HepG2 (cell line): ENCODE measurements around the gene CPZ. TPM values are rescaled to one million over a fixed set of nuclear protein-coding genes. Genes with fewer than 3 reads are reported as not detected.
A peak's percentile ranks its signal among the peaks of the same experiment; 100 is the strongest.

ENCODE experiments used
- DMAP1 ChIP-seq: IDR thresholded peaks from 2 replicates; pipeline ENCODE4 v1.6.1; 2016
- EED ChIP-seq: sonication (generic); formaldehyde crosslinking; IDR thresholded peaks from 2 replicates; pipeline ENCODE4 v1.5.0; 2020; ENCODE audit warnings: mild to moderate bottlenecking, missing genetic modification reagents
- FIP1L1 ChIP-seq: fragments of 200-400 bp; formaldehyde crosslinking; IDR thresholded peaks from 2 replicates; pipeline ENCODE4 v1.6.1; 2018; ENCODE audit warnings: low read depth, mild to moderate bottlenecking, low read length, moderate library complexity, borderline replicate concordance; ENCODE audit not compliant: insufficient read depth
- KLF13 ChIP-seq: sonication (generic); formaldehyde crosslinking; IDR thresholded peaks from 2 replicates; pipeline ENCODE4 v1.4.0; 2020; ENCODE audit warnings: mild to moderate bottlenecking, missing genetic modification reagents
- MED13 ChIP-seq: sonication (generic); formaldehyde crosslinking; IDR thresholded peaks from 2 replicates; pipeline ENCODE4 v1.5.0; 2020; ENCODE audit warnings: missing genetic modification reagents
- SAFB2 ChIP-seq: sonication (generic); formaldehyde crosslinking; IDR thresholded peaks from 2 replicates; pipeline ENCODE4 v1.5.1; 2020; ENCODE audit warnings: missing genetic modification reagents, low read depth, mild to moderate bottlenecking, borderline replicate concordance
- SIN3A ChIP-seq: IDR thresholded peaks from 2 replicates; pipeline ENCODE4 v1.6.1; 2011; ENCODE audit warnings: low read depth, mild to moderate bottlenecking, control low read depth, low read length, borderline replicate concordance
- SPEN ChIP-seq: sonication (generic); formaldehyde crosslinking; IDR thresholded peaks from 2 replicates; pipeline ENCODE4 v1.5.1; 2020; ENCODE audit warnings: low read depth, mild to moderate bottlenecking, missing genetic modification reagents
- TP53 ChIP-seq: sonication (generic); formaldehyde crosslinking; conservative IDR thresholded peaks from 2 replicates; pipeline ENCODE4 v1.4.0; 2020; ENCODE audit warnings: missing genetic modification reagents
- TSC22D2 ChIP-seq: sonication (generic); formaldehyde crosslinking; IDR thresholded peaks from 2 replicates; pipeline ENCODE4 v1.5.1; 2020; ENCODE audit warnings: missing genetic modification reagents, mild to moderate bottlenecking, borderline replicate concordance
- ZIK1 ChIP-seq: sonication (generic); formaldehyde crosslinking; IDR thresholded peaks from 2 replicates; pipeline ENCODE4 v1.5.0; 2020; ENCODE audit warnings: mild to moderate bottlenecking, low read depth, missing genetic modification reagents, borderline replicate concordance
- ZNF354B ChIP-seq: sonication (generic); formaldehyde crosslinking; IDR thresholded peaks from 2 replicates; pipeline ENCODE4 v1.8.0; 2022; ENCODE audit warnings: mild to moderate bottlenecking, missing genetic modification reagents
- ZNF431 ChIP-seq: sonication (generic); formaldehyde crosslinking; IDR thresholded peaks from 2 replicates; pipeline ENCODE4 v1.9.0; 2022; ENCODE audit warnings: missing genetic modification reagents, low read depth, mild to moderate bottlenecking, borderline replicate concordance
- polyA plus RNA-seq, 8 experiments: library from polyadenylated mRNA; depleted of rRNA in 3 of 8; stranded (reverse) in 7 of 8; unstranded in 1 of 8; fragments of >200 nt; fragmentation: Illumina TruSeq in 4 of 8; extraction: Trizol in 4 of 8; gene quantifications; 2 replicates each; pipeline versions ENCODE4 v1.2.1 to v1.2.3, GENCODE V29; 2011 to 2016; ENCODE audit warnings: low read depth in 4 of 8, missing spikeins in 1 of 8, mixed read lengths in 1 of 8; ENCODE audit not compliant: insufficient read depth in 1 of 8
- total RNA-seq, 5 experiments: library from RNA; depleted of rRNA; stranded (reverse); fragments of >200 nt; fragmentation: Illumina TruSeq; extraction: Trizol; gene quantifications; 2 replicates each; pipeline ENCODE4 v1.2.3, GENCODE V29; 2016; ENCODE audit warnings: low read depth in 1 of 5
- TF ChIP-seq, protein P1 (sequence below): sonication (generic); formaldehyde crosslinking; IDR thresholded peaks from 2 replicates; pipeline ENCODE4 v1.5.0; 2020; ENCODE audit warnings: mild to moderate bottlenecking, missing genetic modification reagents
- TF ChIP-seq, protein P2 (sequence below): sonication (generic); formaldehyde crosslinking; IDR thresholded peaks from 2 replicates; pipeline ENCODE4 v1.5.0; 2020; ENCODE audit warnings: mild to moderate bottlenecking, missing genetic modification reagents, moderate library complexity
- TF ChIP-seq, protein P3 (sequence below): sonication (generic); formaldehyde crosslinking; IDR thresholded peaks from 2 replicates; pipeline ENCODE4 v1.9.0; 2022; ENCODE audit warnings: low read depth, missing genetic modification reagents
- TF ChIP-seq, protein P4 (sequence below): sonication (generic); formaldehyde crosslinking; conservative IDR thresholded peaks from 2 replicates; pipeline ENCODE4 v1.4.0; 2020; ENCODE audit warnings: missing genetic modification reagents
- TF ChIP-seq, protein P5 (sequence below): sonication (generic); formaldehyde crosslinking; IDR thresholded peaks from 2 replicates; pipeline ENCODE4 v1.4.0; 2020; ENCODE audit warnings: mild to moderate bottlenecking, missing genetic modification reagents

The CPZ gene
- total and polyA plus RNA-seq, 2 of the 13 experiments (the other 11 are each of a cell fraction or from before 2014, with no cell fraction given), result 0.58 to 0.61 TPM

DNA sequence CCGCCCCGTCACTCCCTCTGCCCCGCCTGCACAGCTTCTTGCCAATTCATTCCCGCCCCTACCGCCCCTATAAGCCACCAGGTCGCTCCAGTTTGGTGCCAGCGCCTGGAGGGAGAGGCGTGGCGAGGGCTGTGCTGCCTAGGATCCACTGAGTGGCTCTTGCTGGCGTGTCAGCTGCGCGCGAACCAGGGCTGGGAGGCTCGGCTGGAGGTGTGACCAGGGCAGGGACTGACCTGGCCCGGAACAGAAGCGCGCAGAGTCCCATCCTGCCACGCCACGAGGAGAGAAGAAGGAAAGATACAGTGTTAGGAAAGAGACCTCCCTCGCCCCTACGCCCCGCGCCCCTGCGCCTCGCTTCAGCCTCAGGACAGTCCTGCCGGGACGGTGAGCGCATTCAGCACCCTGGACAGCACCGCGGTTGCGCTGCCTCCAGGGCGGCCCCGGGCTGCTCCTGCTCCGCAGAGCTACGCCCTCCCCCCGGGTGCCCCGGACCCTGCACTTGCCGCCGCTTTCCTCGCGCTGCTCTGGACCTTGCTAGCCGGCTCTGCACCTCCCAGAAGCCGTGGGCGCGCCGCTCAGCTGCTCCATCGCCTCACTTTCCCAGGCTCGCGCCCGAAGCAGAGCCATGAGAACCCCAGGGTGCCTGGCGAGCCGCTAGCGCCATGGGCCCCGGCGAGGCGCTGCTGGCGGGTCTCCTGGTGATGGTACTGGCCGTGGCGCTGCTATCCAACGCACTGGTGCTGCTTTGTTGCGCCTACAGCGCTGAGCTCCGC, 12.1 kb upstream of the CPZ start, which contains the start of gene GPR78 (continued):
- TF ChIP-seq, protein P1, sequence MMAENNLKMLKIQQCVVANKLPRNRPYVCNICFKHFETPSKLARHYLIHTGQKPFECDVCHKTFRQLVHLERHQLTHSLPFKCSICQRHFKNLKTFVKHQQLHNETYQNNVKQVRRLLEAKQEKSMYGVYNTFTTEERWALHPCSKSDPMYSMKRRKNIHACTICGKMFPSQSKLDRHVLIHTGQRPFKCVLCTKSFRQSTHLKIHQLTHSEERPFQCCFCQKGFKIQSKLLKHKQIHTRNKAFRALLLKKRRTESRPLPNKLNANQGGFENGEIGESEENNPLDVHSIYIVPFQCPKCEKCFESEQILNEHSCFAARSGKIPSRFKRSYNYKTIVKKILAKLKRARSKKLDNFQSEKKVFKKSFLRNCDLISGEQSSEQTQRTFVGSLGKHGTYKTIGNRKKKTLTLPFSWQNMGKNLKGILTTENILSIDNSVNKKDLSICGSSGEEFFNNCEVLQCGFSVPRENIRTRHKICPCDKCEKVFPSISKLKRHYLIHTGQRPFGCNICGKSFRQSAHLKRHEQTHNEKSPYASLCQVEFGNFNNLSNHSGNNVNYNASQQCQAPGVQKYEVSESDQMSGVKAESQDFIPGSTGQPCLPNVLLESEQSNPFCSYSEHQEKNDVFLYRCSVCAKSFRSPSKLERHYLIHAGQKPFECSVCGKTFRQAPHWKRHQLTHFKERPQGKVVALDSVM (CRISPR knock-in tag), result no peak
- no peak for TF ChIP-seq SPEN (CRISPR knock-in tag)
- TF ChIP-seq KLF13 (CRISPR knock-in tag), result no peak
- TF ChIP-seq TP53 (CRISPR knock-in tag), result no peak
- TF ChIP-seq ZNF431 (CRISPR knock-in tag), result no peak
- TF ChIP-seq, protein P2, sequence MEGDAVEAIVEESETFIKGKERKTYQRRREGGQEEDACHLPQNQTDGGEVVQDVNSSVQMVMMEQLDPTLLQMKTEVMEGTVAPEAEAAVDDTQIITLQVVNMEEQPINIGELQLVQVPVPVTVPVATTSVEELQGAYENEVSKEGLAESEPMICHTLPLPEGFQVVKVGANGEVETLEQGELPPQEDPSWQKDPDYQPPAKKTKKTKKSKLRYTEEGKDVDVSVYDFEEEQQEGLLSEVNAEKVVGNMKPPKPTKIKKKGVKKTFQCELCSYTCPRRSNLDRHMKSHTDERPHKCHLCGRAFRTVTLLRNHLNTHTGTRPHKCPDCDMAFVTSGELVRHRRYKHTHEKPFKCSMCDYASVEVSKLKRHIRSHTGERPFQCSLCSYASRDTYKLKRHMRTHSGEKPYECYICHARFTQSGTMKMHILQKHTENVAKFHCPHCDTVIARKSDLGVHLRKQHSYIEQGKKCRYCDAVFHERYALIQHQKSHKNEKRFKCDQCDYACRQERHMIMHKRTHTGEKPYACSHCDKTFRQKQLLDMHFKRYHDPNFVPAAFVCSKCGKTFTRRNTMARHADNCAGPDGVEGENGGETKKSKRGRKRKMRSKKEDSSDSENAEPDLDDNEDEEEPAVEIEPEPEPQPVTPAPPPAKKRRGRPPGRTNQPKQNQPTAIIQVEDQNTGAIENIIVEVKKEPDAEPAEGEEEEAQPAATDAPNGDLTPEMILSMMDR, result no peak
- TF ChIP-seq, protein P3, sequence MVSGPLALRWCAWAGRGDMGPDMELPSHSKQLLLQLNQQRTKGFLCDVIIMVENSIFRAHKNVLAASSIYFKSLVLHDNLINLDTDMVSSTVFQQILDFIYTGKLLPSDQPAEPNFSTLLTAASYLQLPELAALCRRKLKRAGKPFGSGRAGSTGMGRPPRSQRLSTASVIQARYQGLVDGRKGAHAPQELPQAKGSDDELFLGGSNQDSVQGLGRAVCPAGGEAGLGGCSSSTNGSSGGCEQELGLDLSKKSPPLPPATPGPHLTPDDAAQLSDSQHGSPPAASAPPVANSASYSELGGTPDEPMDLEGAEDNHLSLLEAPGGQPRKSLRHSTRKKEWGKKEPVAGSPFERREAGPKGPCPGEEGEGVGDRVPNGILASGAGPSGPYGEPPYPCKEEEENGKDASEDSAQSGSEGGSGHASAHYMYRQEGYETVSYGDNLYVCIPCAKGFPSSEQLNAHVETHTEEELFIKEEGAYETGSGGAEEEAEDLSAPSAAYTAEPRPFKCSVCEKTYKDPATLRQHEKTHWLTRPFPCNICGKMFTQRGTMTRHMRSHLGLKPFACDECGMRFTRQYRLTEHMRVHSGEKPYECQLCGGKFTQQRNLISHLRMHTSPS, result no peak
- no peak for TF ChIP-seq SIN3A
- TF ChIP-seq MED13 (CRISPR knock-in tag), result no peak
- no peak for TF ChIP-seq EED
- TF ChIP-seq DMAP1 (CRISPR knock-in tag), result no peak
- TF ChIP-seq ZIK1 (CRISPR knock-in tag), result no peak
- TF ChIP-seq SAFB2, result no peak
- TF ChIP-seq TSC22D2 (CRISPR knock-in tag), result peak; percentile 89; the same call in 1 of the 2 replicates
- TF ChIP-seq, protein P4, sequence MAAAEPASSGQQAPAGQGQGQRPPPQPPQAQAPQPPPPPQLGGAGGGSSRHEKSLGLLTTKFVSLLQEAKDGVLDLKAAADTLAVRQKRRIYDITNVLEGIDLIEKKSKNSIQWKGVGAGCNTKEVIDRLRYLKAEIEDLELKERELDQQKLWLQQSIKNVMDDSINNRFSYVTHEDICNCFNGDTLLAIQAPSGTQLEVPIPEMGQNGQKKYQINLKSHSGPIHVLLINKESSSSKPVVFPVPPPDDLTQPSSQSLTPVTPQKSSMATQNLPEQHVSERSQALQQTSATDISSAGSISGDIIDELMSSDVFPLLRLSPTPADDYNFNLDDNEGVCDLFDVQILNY (CRISPR knock-in tag), result 0 out of 2 replicates have a peak, but pooled peaks have one; percentile 44
- no peak for TF ChIP-seq ZNF354B (CRISPR knock-in tag)
- TF ChIP-seq, protein P5, sequence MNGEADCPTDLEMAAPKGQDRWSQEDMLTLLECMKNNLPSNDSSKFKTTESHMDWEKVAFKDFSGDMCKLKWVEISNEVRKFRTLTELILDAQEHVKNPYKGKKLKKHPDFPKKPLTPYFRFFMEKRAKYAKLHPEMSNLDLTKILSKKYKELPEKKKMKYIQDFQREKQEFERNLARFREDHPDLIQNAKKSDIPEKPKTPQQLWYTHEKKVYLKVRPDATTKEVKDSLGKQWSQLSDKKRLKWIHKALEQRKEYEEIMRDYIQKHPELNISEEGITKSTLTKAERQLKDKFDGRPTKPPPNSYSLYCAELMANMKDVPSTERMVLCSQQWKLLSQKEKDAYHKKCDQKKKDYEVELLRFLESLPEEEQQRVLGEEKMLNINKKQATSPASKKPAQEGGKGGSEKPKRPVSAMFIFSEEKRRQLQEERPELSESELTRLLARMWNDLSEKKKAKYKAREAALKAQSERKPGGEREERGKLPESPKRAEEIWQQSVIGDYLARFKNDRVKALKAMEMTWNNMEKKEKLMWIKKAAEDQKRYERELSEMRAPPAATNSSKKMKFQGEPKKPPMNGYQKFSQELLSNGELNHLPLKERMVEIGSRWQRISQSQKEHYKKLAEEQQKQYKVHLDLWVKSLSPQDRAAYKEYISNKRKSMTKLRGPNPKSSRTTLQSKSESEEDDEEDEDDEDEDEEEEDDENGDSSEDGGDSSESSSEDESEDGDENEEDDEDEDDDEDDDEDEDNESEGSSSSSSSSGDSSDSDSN (CRISPR knock-in tag), result no peak
- no peak for TF ChIP-seq FIP1L1
